ENCODE results near the gene PROB1.

Gene PROB1

DNA sequence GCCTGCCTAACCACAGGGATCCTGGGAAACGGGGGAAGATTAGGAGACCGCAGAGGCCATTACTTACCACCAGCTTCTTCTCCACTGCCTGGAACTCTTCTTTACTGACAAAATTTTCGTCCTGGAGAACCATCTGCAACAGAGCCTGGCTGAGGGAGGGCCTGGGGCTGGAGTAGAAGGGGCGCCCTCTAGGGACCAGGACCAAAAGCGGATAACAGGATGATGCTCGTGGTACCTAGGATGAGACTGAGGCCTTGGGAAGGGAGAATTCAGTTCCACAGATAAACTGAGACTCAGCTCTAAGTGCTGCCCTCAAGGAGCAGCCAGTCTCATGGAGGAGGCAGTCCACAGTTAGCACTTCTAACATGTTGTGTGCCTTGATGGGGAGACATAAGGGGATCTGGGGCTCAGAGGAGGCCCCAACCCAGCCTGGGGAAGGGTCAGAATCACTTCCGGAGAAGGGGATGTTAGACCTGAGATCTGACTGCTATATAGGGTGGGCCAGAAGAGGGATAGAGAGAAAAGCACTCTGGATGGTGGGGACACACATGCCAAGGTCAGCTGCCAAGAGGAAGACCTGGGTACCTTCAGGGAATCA is 7.8 kb upstream of the PROB1 start:
- DNase-seq = no peak
- Mint-ChIP-seq H3K4me1 (peaks cover 54% of the 10 kb centered on the region), H3K27me3 (no peaks in the 10 kb centered on the region), H3K4me3 (peak overlapping the region; percentile 83 to 99), H3K9me3 (no peaks in the 10 kb centered on the region), H3K27ac (peak overlapping the region in 1 of 2 donors; percentile 98)
- no peak for ATAC-seq

GRCh38 chr5:139401546-139401945 is 6.6 kb upstream of the PROB1 start:
- H3K27me3 Mint-ChIP-seq = no peaks in the 10 kb centered on the region
- H3K4me1 Mint-ChIP-seq = peaks cover 57% of the 10 kb centered on the region
- DNase-seq = no peak
- peak overlapping the region in 1 of 2 donors; percentile 35 for H3K27ac Mint-ChIP-seq
- no peaks in the 10 kb centered on the region for H3K9me3 Mint-ChIP-seq
- ATAC-seq = no peak
- H3K4me3 Mint-ChIP-seq = no peak overlapping the region

GRCh38 chr5:139399501-139400121 is 4.7 kb upstream of the PROB1 start:
- Mint-ChIP-seq H3K9me3 (no peaks in the 10 kb centered on the region), H3K27ac (peak overlapping the region; percentile 21 to 26), H3K4me1 (peaks cover 70% of the 10 kb centered on the region), H3K27me3 (no peaks in the 10 kb centered on the region), H3K4me3 (peak overlapping the region; percentile 7 to 51)
- DNase-seq (peak in 1 of 2 donors; percentile 49), ATAC-seq (peak; percentile 27)

- Mint-ChIP-seq H3K27me3 (no peaks in the 10 kb centered on the region), H3K27ac (no peak overlapping the region), H3K4me3 (no peak overlapping the region), H3K4me1 (peaks cover 59% of the 10 kb centered on the region), H3K9me3 (no peaks in the 10 kb centered on the region)
- ATAC-seq (no peak), DNase-seq (no peak)
Observed at GRCh38 chr5:139397921-139398320, 3.0 kb upstream of the PROB1 start.

DNA sequence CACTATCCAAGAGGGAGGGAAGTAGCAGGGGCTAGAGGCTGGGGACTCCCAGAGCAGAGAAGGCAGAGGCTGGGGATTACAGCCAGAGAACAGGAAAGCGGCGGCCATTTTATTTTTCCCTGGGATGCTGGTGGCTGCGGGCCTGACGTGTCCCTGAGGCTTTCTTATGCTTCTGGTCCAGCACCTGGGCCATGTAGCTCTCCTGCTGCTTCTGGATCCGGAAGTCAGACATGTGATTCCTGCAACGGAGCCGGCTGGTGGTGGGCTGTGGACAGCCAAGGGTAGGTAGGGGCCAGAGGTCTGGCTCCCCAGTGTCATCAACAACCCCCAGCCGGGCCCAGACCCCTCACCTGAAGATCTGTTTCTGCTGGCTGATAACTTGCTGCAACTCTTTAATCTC is 1.8 kb upstream of the PROB1 start:
- DNase-seq (no peak), ATAC-seq (no peak)
- H3K4me1 Mint-ChIP-seq = peaks cover 57% of the 10 kb centered on the region
- no peak overlapping the region for H3K4me3 Mint-ChIP-seq
- no peaks in the 10 kb centered on the region for H3K27me3 Mint-ChIP-seq
- no peak overlapping the region for H3K27ac Mint-ChIP-seq
- H3K9me3 Mint-ChIP-seq = no peaks in the 10 kb centered on the region

DNA sequence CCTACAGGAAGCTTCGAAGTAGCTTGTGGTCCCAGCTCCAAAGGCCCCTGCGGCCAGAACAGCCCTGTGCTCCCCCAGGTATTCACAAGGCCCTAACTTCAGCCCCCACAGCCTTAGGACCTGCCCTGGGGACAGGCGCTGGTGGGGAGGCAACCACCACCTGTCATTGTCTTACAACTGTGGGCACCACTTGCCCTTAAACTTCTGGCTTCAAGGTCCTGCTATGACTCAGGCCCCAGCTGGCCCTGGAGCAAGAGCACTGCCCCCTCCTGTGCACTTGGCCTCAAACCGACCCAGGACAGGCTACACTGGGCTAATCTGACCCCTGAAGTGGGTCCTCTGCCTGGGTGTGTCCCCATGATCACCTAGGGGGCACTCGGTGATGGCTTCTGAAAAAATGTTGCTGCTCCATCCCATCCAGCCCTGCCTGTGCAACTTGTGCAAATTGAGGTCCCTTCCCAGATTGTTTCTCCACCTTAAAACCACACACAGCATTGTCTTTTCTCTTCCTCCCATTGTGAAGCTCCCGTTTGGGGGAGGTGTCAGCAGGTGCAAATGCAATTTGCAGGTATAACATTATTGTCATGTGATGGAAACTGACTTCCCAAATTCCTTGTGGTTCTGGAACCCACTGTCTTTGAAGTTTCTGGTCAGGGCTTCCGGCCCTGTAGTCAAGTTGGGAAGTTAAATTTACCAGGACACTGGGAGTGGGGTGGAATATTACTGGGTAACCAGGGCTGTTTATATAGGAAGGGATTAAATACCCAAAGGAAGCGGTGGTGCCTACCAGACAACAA is 1.1 kb upstream of the PROB1 start:
- Mint-ChIP-seq H3K27me3 (no peaks in the 10 kb centered on the region), H3K9me3 (no peaks in the 10 kb centered on the region), H3K4me3 (peak overlapping the region in 1 of 2 donors; percentile 80), H3K4me1 (peaks cover 63% of the 10 kb centered on the region), H3K27ac (peak overlapping the region in 1 of 2 donors; percentile 33)
- ATAC-seq = no peak
- DNase-seq = no peak

GRCh38 chr5:139394123-139394653 is 716 bp downstream of the PROB1 start:
- DNase-seq (peak; percentile 70 to 80), ATAC-seq (peak; percentile 2)
- no peaks in the 10 kb centered on the region for H3K27me3 Mint-ChIP-seq
- peak overlapping the region; percentile 94 to 100 for H3K4me3 Mint-ChIP-seq
- H3K4me1 Mint-ChIP-seq = peaks cover 71% of the 10 kb centered on the region
- peak overlapping the region; percentile 88 to 98 for H3K27ac Mint-ChIP-seq
- no peaks in the 10 kb centered on the region for H3K9me3 Mint-ChIP-seq

- peak overlapping the region; percentile 88 to 98 for H3K27ac Mint-ChIP-seq
- H3K27me3 Mint-ChIP-seq = no peaks in the 10 kb centered on the region
- H3K9me3 Mint-ChIP-seq = no peaks in the 10 kb centered on the region
- peak overlapping the region; percentile 94 to 100 for H3K4me3 Mint-ChIP-seq
- H3K4me1 Mint-ChIP-seq = peaks cover 72% of the 10 kb centered on the region
- ATAC-seq = no peak
- DNase-seq = no peak
Observed at GRCh38 chr5:139393497-139394122, 1.3 kb downstream of the PROB1 start.

- Mint-ChIP-seq H3K9me3 (no peaks in the 10 kb centered on the region), H3K4me1 (peaks cover 77% of the 10 kb centered on the region), H3K4me3 (peak overlapping the region; percentile 94 to 100), H3K27ac (peak overlapping the region; percentile 88 to 98), H3K27me3 (no peaks in the 10 kb centered on the region)
- DNase-seq = peak; percentile 94
- ATAC-seq = peak; percentile 79
Observed at GRCh38 chr5:139392678-139393496, 2.0 kb downstream of the PROB1 start.

GRCh38 chr5:139392324-139392677 is 2.6 kb downstream of the PROB1 start:
- Mint-ChIP-seq H3K27me3 (no peaks in the 10 kb centered on the region), H3K4me3 (peak overlapping the region; percentile 94 to 100), H3K9me3 (no peaks in the 10 kb centered on the region), H3K27ac (peak overlapping the region in 1 of 2 donors; percentile 88), H3K4me1 (peaks cover 79% of the 10 kb centered on the region)
- no peak for DNase-seq
- ATAC-seq = peak; percentile 37

- H3K4me3 Mint-ChIP-seq = peak overlapping the region; percentile 94 to 100
- peaks cover 79% of the 10 kb centered on the region for H3K4me1 Mint-ChIP-seq
- no peaks in the 10 kb centered on the region for H3K9me3 Mint-ChIP-seq
- DNase-seq (peak in 1 of 2 donors; percentile 48), ATAC-seq (peak; percentile 15)
- H3K27me3 Mint-ChIP-seq = no peaks in the 10 kb centered on the region
- H3K27ac Mint-ChIP-seq = peak overlapping the region; percentile 94 to 98
Observed at GRCh38 chr5:139391570-139392323, 3.2 kb downstream of the PROB1 start.

- Mint-ChIP-seq H3K9me3 (no peaks in the 10 kb centered on the region), H3K4me3 (peak overlapping the region; percentile 94 to 100), H3K27ac (peak overlapping the region; percentile 94 to 98), H3K27me3 (no peaks in the 10 kb centered on the region), H3K4me1 (peaks cover 79% of the 10 kb centered on the region)
- ATAC-seq (no peak), DNase-seq (no peak)
Observed at GRCh38 chr5:139390639-139391569, 4.0 kb downstream of the PROB1 start.
